Inflammatory macrophage treated with lipopolysaccharide for 4 hours (primary cell): Measurements from ENCODE around the gene HIP1.
"Not testable (repeated sequence)": the region's sequence is repeated elsewhere in the genome, so short reads cannot be mapped to it uniquely, and the experiment has no call there.

Experiments
- DNase-seq: peaks from one replicate; pipeline ENCODE4 v3.0.0-alpha.2; 2020

Gene HIP1

GRCh38 chr7:75712517-75713361, 26.0 kb downstream of the HIP1 start:
- DNase-seq: no peak

GRCh38 chr7:75711656-75712514, 26.9 kb downstream of the HIP1 start:
- DNase-seq: peak; percentile 2

- peak; percentile 8 for DNase-seq
These were observed 27.7 kb downstream of the HIP1 start for GRCh38 chr7:75711076-75711475.

GRCh38 chr7:75704928-75705327, 33.8 kb downstream of the HIP1 start:
- DNase-seq: no peak

- no peak for DNase-seq
These were observed 36.2 kb downstream of the HIP1 start for GRCh38 chr7:75702515-75702914.

GRCh38 chr7:75699993-75700392, 38.7 kb downstream of the HIP1 start:
- DNase-seq: no peak

DNA sequence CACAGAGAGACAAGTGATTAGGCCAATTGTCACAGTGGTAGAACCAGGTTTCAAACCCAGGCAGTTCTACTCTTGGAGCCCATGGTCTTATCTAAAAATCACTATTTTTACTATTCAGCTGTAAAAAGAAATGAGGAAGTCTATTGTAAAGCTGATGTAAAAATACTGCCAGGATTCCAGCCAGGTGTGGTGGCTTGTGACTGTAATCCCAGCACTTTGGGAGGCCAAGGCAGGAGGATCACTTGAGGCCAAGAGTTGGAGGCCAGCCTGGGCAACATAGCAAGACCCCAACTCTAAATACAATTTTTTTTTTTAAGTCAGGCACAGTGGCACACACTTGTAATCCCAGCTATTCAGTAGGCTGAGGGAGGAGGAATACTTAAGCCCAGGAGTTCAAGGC, 40.4 kb downstream of the HIP1 start:
- no peak for DNase-seq

DNA sequence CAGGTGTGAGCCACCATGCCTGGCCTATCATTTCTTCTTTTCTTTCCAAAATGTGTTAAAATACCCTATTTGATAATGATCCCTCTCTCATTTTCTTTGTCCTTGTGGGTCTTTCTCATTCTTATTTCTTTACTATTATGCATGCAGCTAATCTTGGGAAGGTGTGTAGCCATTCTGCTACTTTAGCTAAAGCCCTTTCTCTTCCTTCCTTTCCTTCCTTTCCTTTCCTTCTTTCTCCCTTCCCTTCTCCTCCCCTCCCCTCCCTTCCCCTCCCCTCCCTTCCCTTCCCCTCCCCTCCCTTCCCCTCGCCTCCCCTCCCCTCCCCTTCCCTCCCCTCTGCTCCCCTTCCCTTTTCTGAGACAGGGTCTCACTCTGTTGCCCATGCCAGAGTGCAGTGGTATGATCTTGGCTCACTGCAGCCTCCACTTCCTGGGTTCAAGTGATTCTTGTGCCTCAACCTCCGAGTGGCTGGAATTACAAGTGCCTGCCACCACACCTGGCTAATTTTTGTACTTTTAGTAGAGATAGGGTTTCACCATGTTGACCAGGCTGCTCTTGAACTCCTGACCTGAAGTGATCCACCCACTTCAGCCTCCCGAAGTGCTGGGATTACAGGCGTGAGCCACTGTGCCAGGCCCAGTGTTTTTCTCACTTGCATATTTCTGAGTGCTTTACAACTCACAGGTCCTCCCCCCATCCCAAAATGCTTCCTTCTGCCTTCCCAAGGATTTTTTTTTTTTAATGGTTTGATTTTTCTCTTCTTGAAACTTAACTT, 42.3 kb downstream of the HIP1 start:
- no peak for DNase-seq

DNA sequence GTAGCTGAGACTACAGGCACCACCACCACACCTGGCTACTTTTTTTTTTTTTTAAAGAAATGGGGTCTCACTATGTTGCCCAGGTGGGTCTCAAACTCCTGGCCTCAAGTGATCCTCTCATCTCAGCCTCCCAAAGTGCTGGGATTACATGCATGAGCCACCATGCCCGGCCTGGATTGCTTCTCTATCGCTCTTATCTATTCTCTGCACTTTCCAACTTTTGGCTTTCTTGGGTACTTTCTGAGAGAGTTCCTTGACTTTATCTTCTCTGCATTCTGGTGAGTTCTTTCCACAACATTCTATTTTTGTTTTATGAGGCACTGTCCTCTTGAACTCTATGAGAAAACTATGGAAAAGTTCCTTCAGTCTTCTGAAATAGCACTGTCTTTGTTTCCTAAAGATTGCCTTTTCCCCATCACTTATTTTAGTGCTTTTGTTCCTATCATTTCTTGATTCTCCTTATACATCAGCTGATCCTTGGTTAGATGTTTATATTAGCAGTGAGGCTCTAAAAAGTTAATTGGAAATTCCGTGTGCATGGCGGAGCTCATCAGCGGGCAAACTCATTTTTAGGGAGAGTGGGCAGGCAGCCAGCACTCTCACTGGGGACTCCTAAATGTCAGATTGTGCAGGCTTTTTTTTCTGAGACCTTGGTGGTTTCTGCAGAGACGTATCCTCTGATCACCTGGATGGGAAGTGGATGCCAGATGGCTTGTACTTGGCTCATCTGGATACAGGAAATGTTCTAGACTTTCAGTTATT, 43.9 kb downstream of the HIP1 start:
- no peak for DNase-seq

GRCh38 chr7:75693668-75694067, 45.1 kb downstream of the HIP1 start:
- not testable (repeated sequence) for DNase-seq

- no peak for DNase-seq
These were observed 46.8 kb downstream of the HIP1 start for GRCh38 chr7:75691793-75692543.

- no peak for DNase-seq
These were observed 48.6 kb downstream of the HIP1 start for GRCh38 chr7:75690121-75690523.

DNA sequence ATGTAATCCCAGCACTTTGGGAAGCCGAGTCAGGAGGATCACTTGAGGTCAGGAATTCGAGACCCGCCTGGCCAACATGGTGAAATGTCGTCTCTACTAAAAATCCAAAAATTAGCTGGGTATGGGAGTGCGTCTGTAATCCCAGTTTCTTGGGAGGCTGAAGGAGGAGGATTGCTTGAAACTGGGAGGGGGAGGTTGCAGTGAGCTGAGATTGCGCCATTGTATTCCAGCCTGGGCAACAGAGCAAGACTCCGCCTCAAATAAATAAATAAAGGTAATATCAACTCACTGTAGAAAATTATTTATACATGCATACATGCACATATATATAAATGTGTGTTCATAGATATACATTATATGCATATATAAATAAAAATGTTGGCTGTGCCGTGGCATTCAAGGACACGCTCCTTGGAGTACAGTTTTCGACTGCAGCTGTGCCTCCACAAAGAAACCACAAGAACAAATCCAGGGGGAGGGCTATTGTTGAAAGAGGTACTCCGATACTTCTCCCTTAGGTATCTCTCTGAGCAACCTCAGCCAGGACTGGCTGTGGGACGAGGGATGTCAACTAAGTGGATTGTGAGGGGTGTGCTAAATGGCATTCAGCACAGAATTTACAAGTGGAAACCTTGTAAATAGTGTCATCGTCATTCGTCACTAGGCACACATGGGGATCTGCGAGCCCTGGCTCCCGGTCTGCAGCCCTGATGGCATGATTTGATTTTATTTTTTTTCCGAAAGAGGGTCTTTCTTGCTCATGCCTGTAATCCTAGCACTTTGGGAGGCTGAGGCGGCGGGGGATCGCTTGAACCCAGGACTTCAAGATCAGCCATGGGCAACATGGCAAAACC, 49.3 kb downstream of the HIP1 start:
- DNase-seq: no peak

- DNase-seq: no peak
These were observed 50.3 kb downstream of the HIP1 start for GRCh38 chr7:75688200-75689136.

- DNase-seq: no peak
These were observed 51.3 kb downstream of the HIP1 start for GRCh38 chr7:75687246-75688088.

- DNase-seq: no peak
These were observed 52.2 kb downstream of the HIP1 start for GRCh38 chr7:75686551-75686950.

DNA sequence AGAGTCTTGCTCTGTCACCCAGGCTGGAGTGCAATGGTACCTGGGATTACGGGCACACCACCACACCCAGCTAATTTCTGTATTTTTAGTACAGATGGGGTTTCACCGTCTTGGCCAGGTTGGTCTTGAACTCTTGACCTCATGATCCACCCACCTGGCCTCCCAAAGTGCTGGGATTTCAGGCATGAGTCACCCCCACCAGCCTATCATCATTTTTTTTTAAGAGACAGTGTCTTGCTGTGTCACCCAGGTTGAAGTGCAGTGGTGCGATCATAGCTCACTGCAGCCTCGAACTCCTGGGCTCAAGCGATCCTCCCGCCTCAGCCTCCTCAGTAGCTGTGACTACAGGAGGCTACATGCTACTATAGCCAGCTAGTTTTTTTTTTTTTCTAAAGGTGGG, 56.7 kb downstream of the HIP1 start:
- not testable (repeated sequence) for DNase-seq

GRCh38 chr7:75679060-75679459, 59.7 kb downstream of the HIP1 start:
- DNase-seq: no peak

- DNase-seq: no peak
These were observed 69.2 kb downstream of the HIP1 start for GRCh38 chr7:75669579-75669978.
